HCT116 (cell line): ENCODE results near the gene AQP4. TPM values are rescaled to one million over a fixed set of nuclear protein-coding genes. Genes with fewer than 3 reads are reported as not detected.
A peak's percentile ranks its signal among the peaks of the same experiment; 100 is the strongest.

Experiments used
- ATAC-seq: fragments of 200-7000 bp; cut with Tn5 transposase; 2 replicates; pipeline ENCODE4 v1.9.1; 2020; ENCODE audit warnings: mild to moderate bottlenecking, moderate library complexity
- BruUV-seq: library from RNA; stranded (reverse); fragments of 400-500 nt; replicated peaks from 2 replicates; lab custom pipeline; 2021; lab: Mats Ljungman, UMichigan
- CTCF ChIA-PET: fragments of 300-600 bp; sonication (Branson Sonifier 250); formaldehyde crosslinking; loops from one replicate; lab custom pipeline; 2021; ENCODE audit warnings: antibody characterized with exemption; lab: Charles Lee
- POLR2A ChIA-PET: fragments of 300-600, 350-600 bp; sonication (Branson Sonifier 250); formaldehyde crosslinking; loops from one replicate; lab custom pipeline; 2021; ENCODE audit warnings: antibody characterized with exemption; lab: Charles Lee
- RAD21 ChIA-PET, 2 experiments: fragments of 300-600 bp; sonication (Branson Sonifier 250); formaldehyde crosslinking; loops; one replicate each; lab custom pipeline; 2023; ENCODE audit warnings: low total read pairs in 2 of 2; ENCODE audit not compliant: uncharacterized antibody in 2 of 2, unreplicated experiment in 2 of 2, low non-redundant PET in 1 of 2; lab: Charles Lee
- DNase-seq: peaks from one replicate; pipeline ENCODE4 v3.0.0-alpha.2; 2010; ENCODE audit warnings: low read depth, low spot score
- H2AFZ ChIP-seq: fragments of 200-600 bp; shearing (Covaris generic), sonication (generic); 2 replicates; pipeline ENCODE4 v1.6.1; 2017; ENCODE audit warnings: low read depth, mixed run types, mixed read lengths, antibody characterized with exemption, low read length; ENCODE audit not compliant: poor library complexity, severe bottlenecking
- H3K27ac ChIP-seq: 2 replicates; pipeline ENCODE4 v1.5.1; 2012; ENCODE audit warnings: low read depth, low read length
- H3K27me3 ChIP-seq: fragments of 200-600 bp; sonication (generic); 2 replicates; pipeline ENCODE4 v1.6.1; 2016; ENCODE audit warnings: mixed run types, low read length, mixed read lengths; ENCODE audit not compliant: insufficient read depth
- H3K36me3 ChIP-seq, 2 experiments: fragments of 200-500 bp in 1 of 2; fragments of 200-600 bp in 1 of 2; sonication (Bioruptor generic) in 1 of 2; sonication (generic) in 1 of 2; 2 replicates each; pipeline versions ENCODE4 v1.5.1 to v1.6.1; 2014 to 2016; ENCODE audit warnings: low read length in 2 of 2, inconsistent platforms in 1 of 2, mixed read lengths in 1 of 2, mixed run types in 1 of 2; ENCODE audit not compliant: insufficient read depth in 2 of 2, control insufficient read depth in 1 of 2
- H3K4me1 ChIP-seq, 2 experiments: fragments of 200-600 bp in 1 of 2; sonication (generic) in 1 of 2; 2 replicates each; pipeline versions ENCODE4 v1.5.1 to v1.6.1; 2012 to 2017; ENCODE audit warnings: low read length in 2 of 2, inconsistent platforms in 1 of 2, mild to moderate bottlenecking in 1 of 2, mixed read lengths in 1 of 2, mixed run types in 1 of 2, moderate library complexity in 1 of 2; ENCODE audit not compliant: insufficient read depth in 2 of 2, control insufficient read depth in 1 of 2
- H3K4me2 ChIP-seq: fragments of 200-600 bp; sonication (generic); 2 replicates; pipeline ENCODE4 v1.6.1; 2017; ENCODE audit warnings: mixed run types, low read length, mixed read lengths
- H3K4me3 ChIP-seq, 2 experiments: fragments of 200-600 bp in 1 of 2; sonication (generic) in 1 of 2; replicated peaks in 1 of 2; 2 replicates each; pipeline ENCODE4 v1.5.1; 2011 to 2016; ENCODE audit warnings: low read length in 2 of 2, control low read depth in 1 of 2, low read depth in 1 of 2, mild to moderate bottlenecking in 1 of 2, mixed read lengths in 1 of 2, mixed run types in 1 of 2
- H3K79me2 ChIP-seq: fragments of 200-600 bp; sonication (generic); 2 replicates; pipeline ENCODE4 v1.6.1; 2017; ENCODE audit warnings: mild to moderate bottlenecking, mixed run types, low read length, moderate library complexity, mixed read lengths; ENCODE audit not compliant: insufficient read depth
- H3K9ac ChIP-seq: fragments of 200-600 bp; sonication (generic); 2 replicates; pipeline ENCODE4 v1.6.1; 2016; ENCODE audit warnings: low read length, mixed read lengths
- H3K9me2 ChIP-seq: fragments of 200-600 bp; sonication (generic), shearing (Covaris generic); 2 replicates; pipeline ENCODE4 v1.6.1; 2017; ENCODE audit warnings: mixed run types, mild to moderate bottlenecking, moderate library complexity; ENCODE audit not compliant: insufficient read depth
- H3K9me3 ChIP-seq, 2 experiments: fragments of 200-500 bp in 1 of 2; fragments of 200-600 bp in 1 of 2; sonication (Bioruptor generic) in 1 of 2; sonication (generic) in 1 of 2; 2 replicates each; pipeline ENCODE4 v1.6.1; 2014 to 2017; ENCODE audit warnings: low read length in 2 of 2, mixed read lengths in 2 of 2, inconsistent platforms in 1 of 2, low read depth in 1 of 2, mild to moderate bottlenecking in 1 of 2, mixed run types in 1 of 2, moderate library complexity in 1 of 2; ENCODE audit not compliant: control insufficient read depth in 1 of 2, insufficient read depth in 1 of 2
- H4K20me1 ChIP-seq: fragments of 200-600 bp; sonication (generic), shearing (Covaris generic); 2 replicates; pipeline ENCODE4 v1.6.1; 2017; ENCODE audit warnings: mixed run types, mild to moderate bottlenecking, moderate library complexity; ENCODE audit not compliant: insufficient read depth
- CEBPB ChIP-seq: IDR thresholded peaks from 2 replicates; pipeline ENCODE4 v1.6.1; 2012; ENCODE audit warnings: low read depth
- EGR1 ChIP-seq: IDR thresholded peaks from 2 replicates; pipeline ENCODE4 v1.6.1; 2012; ENCODE audit warnings: low read depth
- EZH2 ChIP-seq: fragments of 200-600 bp; sonication (generic); IDR thresholded peaks from 2 replicates; pipeline ENCODE4 v1.6.1; 2017; ENCODE audit warnings: antibody characterized with exemption, mixed run types
- EZH2phosphoT487 ChIP-seq: fragments of 200-600 bp; IDR thresholded peaks from 2 replicates; pipeline ENCODE4 v1.6.1; 2018; ENCODE audit warnings: antibody characterized with exemption, borderline replicate concordance
- POLR2A ChIP-seq: IDR thresholded peaks from 2 replicates; pipeline ENCODE4 v1.7.0; 2011; ENCODE audit warnings: borderline replicate concordance; ENCODE audit not compliant: insufficient read depth, insufficient read length; ENCODE audit errors: extremely low read depth
- RAD21 ChIP-seq: IDR thresholded peaks from 2 replicates; pipeline ENCODE4 v1.6.1; 2012; ENCODE audit warnings: low read depth, mild to moderate bottlenecking
- SIN3A ChIP-seq: IDR thresholded peaks from 2 replicates; pipeline ENCODE4 v1.6.1; 2012; ENCODE audit warnings: low read depth
- SP1 ChIP-seq: IDR thresholded peaks from 2 replicates; pipeline ENCODE4 v1.6.1; 2012; ENCODE audit warnings: low read depth
- YY1 ChIP-seq: IDR thresholded peaks from 2 replicates; pipeline ENCODE4 v1.6.1; 2011; ENCODE audit warnings: low read length, low read depth, moderate library complexity, mild to moderate bottlenecking; ENCODE audit not compliant: insufficient replicate concordance; ENCODE audit errors: extremely low read depth
- ZFX ChIP-seq: fragments of 450-650 bp; IDR thresholded peaks from 2 replicates; pipeline ENCODE4 v1.6.1; 2017
- intact Hi-C: fragments of 100-400 bp; cut with micrococcal nuclease; formaldehyde crosslinking; loops from 2 replicates; pipeline ENCODE4 v1.10.0; 2022
- total RNA-seq: library from RNA; stranded (reverse); gene quantifications from one replicate; pipeline ENCODE4 v1.2.1, GENCODE V29; 2021; ENCODE audit not compliant: unreplicated experiment
- TF ChIP-seq, protein P1 (sequence below), 3 experiments: fragments of 200-600 bp in 1 of 3; sonication (generic) in 1 of 3; IDR thresholded peaks in 2 of 3; conservative IDR thresholded peaks in 1 of 3; 2 replicates each; pipeline ENCODE4 v1.5.1; 2012 to 2017; ENCODE audit warnings: low read depth in 2 of 3, low read length in 2 of 3, antibody characterized with exemption in 1 of 3, borderline replicate concordance in 1 of 3, control low read depth in 1 of 3, mild to moderate bottlenecking in 1 of 3, mixed read lengths in 1 of 3, mixed run types in 1 of 3, moderate library complexity in 1 of 3; ENCODE audit not compliant: insufficient read depth in 1 of 3
- TF ChIP-seq, protein P2 (sequence below): IDR thresholded peaks from 2 replicates; pipeline ENCODE4 v1.6.1; 2012

Gene AQP4
- total RNA-seq, 1 experiment from 2014 or later, result 0.07 TPM

DNA sequence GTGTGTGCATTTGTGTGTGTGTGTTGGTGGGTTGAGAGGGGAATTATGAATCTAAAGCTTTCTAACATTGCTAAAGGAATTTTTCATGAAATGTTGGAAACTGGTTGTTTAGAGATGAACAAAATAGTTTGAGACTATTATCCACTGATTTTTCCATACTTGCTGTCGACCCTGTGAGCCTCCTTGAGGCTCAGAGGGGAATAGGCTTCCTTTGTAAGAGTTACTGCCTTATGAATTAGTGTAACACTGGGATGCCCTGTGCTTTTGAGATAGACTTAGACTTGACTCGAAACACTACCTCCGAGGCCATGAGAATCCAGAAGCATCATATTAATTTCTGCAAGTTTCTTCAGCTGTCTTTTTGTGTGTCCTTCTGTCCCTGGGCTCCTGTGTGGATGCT lies 37.9 kb downstream of the AQP4 start:
- no peak overlapping the region for H3K9ac ChIP-seq
- no peaks in the 10 kb centered on the region for H3K36me3 ChIP-seq
- H3K79me2 ChIP-seq, result no peaks in the 10 kb centered on the region
- RAD21 ChIA-PET, result no interaction called here
- DNase-seq, result no peak
- CTCF ChIA-PET, result no interaction called here
- H3K27ac ChIP-seq, result no peak overlapping the region
- H3K4me3 ChIP-seq, result no peak overlapping the region
- no peak for TF ChIP-seq EGR1
- TF ChIP-seq, protein P1, sequence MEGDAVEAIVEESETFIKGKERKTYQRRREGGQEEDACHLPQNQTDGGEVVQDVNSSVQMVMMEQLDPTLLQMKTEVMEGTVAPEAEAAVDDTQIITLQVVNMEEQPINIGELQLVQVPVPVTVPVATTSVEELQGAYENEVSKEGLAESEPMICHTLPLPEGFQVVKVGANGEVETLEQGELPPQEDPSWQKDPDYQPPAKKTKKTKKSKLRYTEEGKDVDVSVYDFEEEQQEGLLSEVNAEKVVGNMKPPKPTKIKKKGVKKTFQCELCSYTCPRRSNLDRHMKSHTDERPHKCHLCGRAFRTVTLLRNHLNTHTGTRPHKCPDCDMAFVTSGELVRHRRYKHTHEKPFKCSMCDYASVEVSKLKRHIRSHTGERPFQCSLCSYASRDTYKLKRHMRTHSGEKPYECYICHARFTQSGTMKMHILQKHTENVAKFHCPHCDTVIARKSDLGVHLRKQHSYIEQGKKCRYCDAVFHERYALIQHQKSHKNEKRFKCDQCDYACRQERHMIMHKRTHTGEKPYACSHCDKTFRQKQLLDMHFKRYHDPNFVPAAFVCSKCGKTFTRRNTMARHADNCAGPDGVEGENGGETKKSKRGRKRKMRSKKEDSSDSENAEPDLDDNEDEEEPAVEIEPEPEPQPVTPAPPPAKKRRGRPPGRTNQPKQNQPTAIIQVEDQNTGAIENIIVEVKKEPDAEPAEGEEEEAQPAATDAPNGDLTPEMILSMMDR (IDR thresholded peaks at IDR 0.05 in 2 of 3, conservative IDR thresholded peaks at IDR 0.05 in 1 of 3; ENCODE audit: borderline replicate concordance in 1 of 3, insufficient read depth in 1 of 3, low read depth in 2 of 3, low read length in 2 of 3), result 0 out of 6 replicates have a peak, but pooled peaks of 1 of the 3 experiments have one; percentile 5
- no peak for TF ChIP-seq SIN3A
- TF ChIP-seq, all 23 proteins: peak for 1
- no peak for ATAC-seq
- BruUV-seq, result no TSS peak
- no peaks in the 10 kb centered on the region for H3K4me1 ChIP-seq
- H3K27me3 ChIP-seq, result peaks cover 17% of the 10 kb centered on the region
- intact Hi-C loops, result no loop called here
- no peaks in the 10 kb centered on the region for H4K20me1 ChIP-seq
- H3K4me2 ChIP-seq, result no peak overlapping the region
- H2AFZ ChIP-seq, result no peak overlapping the region
- no peaks in the 10 kb centered on the region for H3K9me2 ChIP-seq
- H3K9me3 ChIP-seq, result no peaks in the 10 kb centered on the region
- POLR2A ChIA-PET, result no interaction called here

DNA sequence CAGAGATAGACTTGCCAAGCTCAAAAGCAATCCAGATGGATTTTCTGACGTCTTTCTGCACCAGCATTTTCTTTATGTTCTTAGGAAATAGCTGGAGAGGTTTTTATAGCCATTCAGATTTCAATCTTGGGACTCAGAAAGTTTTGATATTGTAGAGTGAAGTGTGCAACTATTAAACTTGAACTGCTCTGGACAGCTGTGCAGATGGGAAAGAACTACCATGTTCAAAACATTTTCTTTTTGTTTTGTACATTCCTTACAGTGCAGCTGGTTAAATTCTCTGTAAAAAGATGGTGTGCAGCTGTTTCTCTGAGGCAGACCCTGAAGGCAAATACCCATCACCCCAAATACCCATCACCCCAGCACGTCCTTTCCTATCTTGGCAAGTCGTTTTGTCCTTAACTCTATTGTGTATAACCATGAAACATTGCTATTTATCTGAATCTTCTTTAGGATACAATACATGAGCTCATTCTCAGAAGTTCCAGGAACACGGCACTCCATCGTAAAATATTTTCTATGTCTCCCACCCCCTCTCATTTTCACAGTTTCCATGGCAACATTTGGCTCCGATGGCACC lies 38.8 kb downstream of the AQP4 start:
- BruUV-seq, result no TSS peak
- ATAC-seq, result no peak
- Histone ChIP-seq H3K36me3 (no peaks in the 10 kb centered on the region), H2AFZ (no peak overlapping the region), H3K4me2 (no peak overlapping the region), H3K4me3 (no peak overlapping the region), H3K79me2 (no peaks in the 10 kb centered on the region), H3K4me1 (no peaks in the 10 kb centered on the region), H3K9me2 (no peaks in the 10 kb centered on the region), H4K20me1 (no peaks in the 10 kb centered on the region), H3K27me3 (peaks cover 17% of the 10 kb centered on the region), H3K9ac (no peak overlapping the region), H3K9me3 (no peaks in the 10 kb centered on the region), H3K27ac (no peak overlapping the region)
- TF ChIP-seq SP1, result no peak
- TF ChIP-seq, protein P1 (IDR thresholded peaks at IDR 0.05 in 2 of 3, conservative IDR thresholded peaks at IDR 0.05 in 1 of 3; ENCODE audit: borderline replicate concordance in 1 of 3, insufficient read depth in 1 of 3, low read depth in 2 of 3, low read length in 2 of 3), result no peak
- TF ChIP-seq EZH2phosphoT487, result no peak
- TF ChIP-seq POLR2A, result no peak
- no peak for TF ChIP-seq ZFX
- TF ChIP-seq, protein P2, sequence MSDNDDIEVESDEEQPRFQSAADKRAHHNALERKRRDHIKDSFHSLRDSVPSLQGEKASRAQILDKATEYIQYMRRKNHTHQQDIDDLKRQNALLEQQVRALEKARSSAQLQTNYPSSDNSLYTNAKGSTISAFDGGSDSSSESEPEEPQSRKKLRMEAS, result no peak
- no peak for TF ChIP-seq CEBPB
- no peak for TF ChIP-seq EZH2
- no peak for TF ChIP-seq YY1
- no peak for TF ChIP-seq EGR1
- TF ChIP-seq RAD21, result no peak
- POLR2A ChIA-PET, result no interaction called here
- intact Hi-C loops, result no loop called here
- no peak for DNase-seq
- CTCF ChIA-PET, result no interaction called here
- RAD21 ChIA-PET, result no interaction called here
